ENCODE measurements around the gene C10orf71.

DNA sequence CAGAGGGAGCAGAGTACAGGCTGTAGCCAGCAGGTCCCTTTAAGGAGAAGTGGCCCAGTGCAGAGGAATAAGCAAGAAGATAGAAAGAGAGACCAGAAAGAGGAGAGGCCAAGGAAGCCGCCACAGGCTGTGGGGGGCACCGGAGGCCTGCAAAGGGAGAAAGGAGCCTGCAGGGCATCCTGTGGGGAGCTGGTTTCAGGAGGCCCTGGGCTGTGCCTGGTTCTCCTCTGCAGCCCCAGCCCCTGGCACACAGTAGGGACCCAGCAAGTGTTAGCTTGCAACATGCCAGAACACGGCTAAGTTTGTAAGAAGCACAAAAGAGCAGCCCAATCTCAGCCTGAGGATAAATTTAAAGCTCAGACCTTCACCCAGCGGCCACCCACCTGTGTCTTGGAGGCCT is 12.3 kb upstream of the C10orf71 start:
- no peak for TF ChIP-seq RAD21 (IDR thresholded peaks at IDR 0.05; ENCODE audit: low read depth)
- TF ChIP-seq TCF12 (IDR thresholded peaks at IDR 0.05; ENCODE audit: low read depth) = no peak
- no peak for TF ChIP-seq TAF1 (IDR thresholded peaks at IDR 0.05; ENCODE audit: low read depth)
- no peak for TF ChIP-seq EP300 (IDR thresholded peaks at IDR 0.05; ENCODE audit: borderline replicate concordance)
- TF ChIP-seq, protein P1, sequence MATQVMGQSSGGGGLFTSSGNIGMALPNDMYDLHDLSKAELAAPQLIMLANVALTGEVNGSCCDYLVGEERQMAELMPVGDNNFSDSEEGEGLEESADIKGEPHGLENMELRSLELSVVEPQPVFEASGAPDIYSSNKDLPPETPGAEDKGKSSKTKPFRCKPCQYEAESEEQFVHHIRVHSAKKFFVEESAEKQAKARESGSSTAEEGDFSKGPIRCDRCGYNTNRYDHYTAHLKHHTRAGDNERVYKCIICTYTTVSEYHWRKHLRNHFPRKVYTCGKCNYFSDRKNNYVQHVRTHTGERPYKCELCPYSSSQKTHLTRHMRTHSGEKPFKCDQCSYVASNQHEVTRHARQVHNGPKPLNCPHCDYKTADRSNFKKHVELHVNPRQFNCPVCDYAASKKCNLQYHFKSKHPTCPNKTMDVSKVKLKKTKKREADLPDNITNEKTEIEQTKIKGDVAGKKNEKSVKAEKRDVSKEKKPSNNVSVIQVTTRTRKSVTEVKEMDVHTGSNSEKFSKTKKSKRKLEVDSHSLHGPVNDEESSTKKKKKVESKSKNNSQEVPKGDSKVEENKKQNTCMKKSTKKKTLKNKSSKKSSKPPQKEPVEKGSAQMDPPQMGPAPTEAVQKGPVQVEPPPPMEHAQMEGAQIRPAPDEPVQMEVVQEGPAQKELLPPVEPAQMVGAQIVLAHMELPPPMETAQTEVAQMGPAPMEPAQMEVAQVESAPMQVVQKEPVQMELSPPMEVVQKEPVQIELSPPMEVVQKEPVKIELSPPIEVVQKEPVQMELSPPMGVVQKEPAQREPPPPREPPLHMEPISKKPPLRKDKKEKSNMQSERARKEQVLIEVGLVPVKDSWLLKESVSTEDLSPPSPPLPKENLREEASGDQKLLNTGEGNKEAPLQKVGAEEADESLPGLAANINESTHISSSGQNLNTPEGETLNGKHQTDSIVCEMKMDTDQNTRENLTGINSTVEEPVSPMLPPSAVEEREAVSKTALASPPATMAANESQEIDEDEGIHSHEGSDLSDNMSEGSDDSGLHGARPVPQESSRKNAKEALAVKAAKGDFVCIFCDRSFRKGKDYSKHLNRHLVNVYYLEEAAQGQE (IDR thresholded peaks at IDR 0.05; ENCODE audit: low read depth) = no peak
- no peak for TF ChIP-seq FOXM1 (IDR thresholded peaks at IDR 0.05; ENCODE audit: borderline replicate concordance, low read depth)
- TF ChIP-seq CEBPB (IDR thresholded peaks at IDR 0.05) = no peak
